ENCODE measurements around the gene LYL1.
A peak's percentile ranks its signal among the peaks of the same experiment; 100 is the strongest.

LYL1 gene

DNA sequence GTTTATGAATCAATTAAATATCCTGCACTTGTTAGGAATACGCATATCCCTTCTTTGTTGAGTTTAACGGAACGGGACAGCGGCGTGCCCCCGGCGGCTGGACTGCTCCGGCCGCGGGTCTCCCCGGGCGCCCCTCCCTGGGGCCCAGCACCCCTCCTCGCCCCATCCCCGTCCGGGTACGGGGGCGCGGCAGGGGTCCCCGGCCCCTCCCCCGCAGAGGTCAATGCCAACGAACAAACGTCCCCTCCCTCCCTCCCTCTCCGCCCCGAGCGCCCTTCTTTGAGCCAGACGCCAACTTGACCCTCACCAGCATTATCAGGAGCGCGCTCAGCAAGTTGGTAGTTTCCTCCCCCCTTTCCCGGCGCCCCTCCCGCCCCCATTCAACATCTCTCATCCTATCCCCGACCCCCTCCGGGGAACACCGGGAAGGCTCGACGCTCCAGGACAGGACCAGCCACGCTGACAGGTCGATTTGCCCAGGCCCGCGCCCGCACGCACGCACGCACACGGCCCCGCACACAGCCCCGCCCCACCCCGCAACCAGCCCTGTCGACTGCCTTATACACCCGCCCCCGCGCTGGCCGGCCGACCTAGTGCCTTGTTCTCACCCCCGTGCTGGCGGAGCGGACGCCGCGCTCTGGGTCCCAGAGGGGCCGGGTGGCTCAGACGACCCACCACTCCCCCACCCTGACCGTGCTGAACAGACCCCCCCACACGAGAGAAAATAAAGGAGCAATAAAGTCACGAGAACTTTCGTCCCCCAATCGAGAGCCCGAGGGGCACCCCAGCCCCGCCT lies 5.0 kb downstream of the LYL1 start:
- H3K27ac Mint-ChIP-seq = peak overlapping the region in 1 of 2 donors; percentile 62
- H3K9me3 Mint-ChIP-seq = no peaks in the 10 kb centered on the region
- DNase-seq (no peak), ATAC-seq (replicated peaks) (no peak)
- peaks cover 45% of the 10 kb centered on the region for H3K36me3 Mint-ChIP-seq (ENCODE audit: insufficient read depth)
- H3K4me1 Mint-ChIP-seq (ENCODE audit: low read depth in 2 of 2) = peaks cover 37 to 40% of the 10 kb centered on the region in 2 donors
- H3K27me3 Mint-ChIP-seq = peaks cover 15 to 37% of the 10 kb centered on the region in 2 donors
- peak overlapping the region; percentile 74 to 82 for H3K4me3 Mint-ChIP-seq

DNA sequence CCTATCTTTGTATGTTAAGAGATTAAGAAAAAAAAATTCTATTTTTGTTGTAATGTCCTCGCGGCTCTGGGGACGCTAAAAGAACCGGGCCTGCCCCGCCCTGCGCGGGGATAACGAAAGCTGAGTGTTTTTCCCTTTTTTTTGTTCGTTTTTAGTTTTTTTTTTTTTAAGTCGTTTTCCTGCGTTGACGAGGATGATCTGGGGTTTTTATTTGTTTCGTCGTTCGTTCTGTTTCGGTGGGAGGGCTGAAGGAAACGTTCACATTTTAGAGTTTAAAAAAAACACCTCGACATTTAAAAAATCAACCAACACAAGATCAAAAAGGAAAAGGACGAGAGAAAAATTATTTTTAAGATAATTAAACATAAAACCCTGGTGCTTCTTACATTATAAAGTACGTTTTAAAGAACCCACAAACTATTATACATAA lies 5.6 kb downstream of the LYL1 start:
- Mint-ChIP-seq H3K36me3 (ENCODE audit: insufficient read depth) (peaks cover 43% of the 10 kb centered on the region), H3K4me1 (ENCODE audit: low read depth in 2 of 2) (peaks cover 37 to 38% of the 10 kb centered on the region in 2 donors), H3K27ac (peak overlapping the region in 1 of 2 donors; percentile 62), H3K4me3 (peak overlapping the region; percentile 55 to 57), H3K27me3 (peaks cover 15 to 37% of the 10 kb centered on the region in 2 donors), H3K9me3 (no peaks in the 10 kb centered on the region)
- DNase-seq (no peak), ATAC-seq (replicated peaks) (no peak)

DNA sequence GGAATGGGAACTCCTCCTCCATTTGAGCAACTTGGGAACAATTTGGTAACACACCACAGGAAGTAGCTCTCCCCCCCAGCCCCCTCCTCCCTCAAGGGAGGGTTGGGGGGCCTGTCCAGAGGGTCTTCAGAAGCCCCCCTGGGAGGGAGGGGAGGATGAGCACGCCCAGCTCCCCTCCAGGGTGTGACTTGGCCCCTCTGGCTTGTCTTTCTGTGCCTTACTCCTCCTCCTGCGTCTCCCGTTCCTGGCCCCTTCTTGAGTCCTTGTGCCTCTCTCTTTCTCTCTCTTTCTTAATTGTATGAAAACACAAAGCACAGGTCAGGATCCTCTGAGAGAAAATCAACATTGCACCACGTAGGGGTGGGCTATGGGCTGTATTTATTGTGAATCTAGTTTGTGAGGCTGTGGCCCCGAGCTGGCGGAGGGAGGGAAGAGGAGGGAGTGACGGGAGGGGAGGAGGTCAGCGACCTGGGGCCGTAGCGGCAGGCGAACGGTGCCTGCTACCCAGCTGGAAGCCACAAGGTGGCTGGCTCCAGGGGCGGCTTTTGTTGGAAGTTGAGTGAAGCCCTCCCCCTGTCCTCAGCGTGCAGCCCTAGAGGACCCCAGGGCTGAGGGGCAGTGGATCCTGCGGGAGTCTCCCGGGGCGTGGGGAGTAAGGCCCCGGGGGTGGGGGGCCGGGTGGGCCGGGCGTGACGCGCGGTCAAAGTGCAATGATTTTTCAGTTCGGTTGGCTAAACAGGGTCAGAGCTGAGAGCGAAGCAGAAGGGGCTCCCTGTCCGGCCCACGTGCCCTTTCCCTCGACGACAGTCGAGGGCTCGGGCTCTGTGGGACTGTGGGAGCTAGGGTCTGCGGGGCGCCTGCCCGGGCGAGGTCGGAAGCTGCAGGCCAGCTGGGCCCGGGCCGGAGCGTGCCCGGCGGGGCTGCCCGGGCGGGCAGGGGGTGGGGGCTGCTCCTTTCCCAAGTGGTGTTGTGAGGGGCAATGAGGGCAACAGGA lies 6.4 kb downstream of the LYL1 start:
- no peaks in the 10 kb centered on the region for H3K9me3 Mint-ChIP-seq
- DNase-seq = no peak
- peaks cover 29 to 33% of the 10 kb centered on the region in 2 donors for H3K4me1 Mint-ChIP-seq (ENCODE audit: low read depth in 2 of 2)
- peak overlapping the region in 1 of 2 donors; percentile 62 for H3K27ac Mint-ChIP-seq
- peaks cover 15 to 37% of the 10 kb centered on the region in 2 donors for H3K27me3 Mint-ChIP-seq
- H3K4me3 Mint-ChIP-seq = peak overlapping the region; percentile 55 to 68
- peaks cover 36% of the 10 kb centered on the region for H3K36me3 Mint-ChIP-seq (ENCODE audit: insufficient read depth)
- ATAC-seq (replicated peaks) = no peak

DNA sequence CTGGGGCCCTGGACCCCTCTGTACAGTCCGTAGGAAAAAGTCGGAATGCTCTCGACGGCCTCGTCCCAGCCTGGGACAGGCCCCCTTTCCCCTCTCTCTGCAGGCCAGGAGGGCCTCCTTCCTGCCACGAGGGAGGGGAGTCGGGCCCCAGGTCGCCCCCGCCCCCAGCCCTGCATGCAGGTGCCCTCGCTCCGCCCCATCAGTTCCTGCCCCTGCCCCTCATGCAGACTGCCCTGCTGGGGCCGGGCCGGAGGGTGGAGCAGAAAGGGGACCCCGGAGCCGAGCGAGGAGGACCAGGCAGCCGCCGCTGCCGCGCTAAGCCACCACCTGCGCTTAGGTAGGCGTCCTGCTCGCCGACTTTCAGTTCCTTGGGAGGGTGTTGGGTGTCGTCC lies 7.3 kb downstream of the LYL1 start:
- no peak overlapping the region for H3K4me3 Mint-ChIP-seq
- no peak overlapping the region for H3K27ac Mint-ChIP-seq
- H3K27me3 Mint-ChIP-seq = peaks cover 15 to 37% of the 10 kb centered on the region in 2 donors
- no peaks in the 10 kb centered on the region for H3K9me3 Mint-ChIP-seq
- no peak for ATAC-seq (replicated peaks)
- peaks cover 32% of the 10 kb centered on the region for H3K36me3 Mint-ChIP-seq (ENCODE audit: insufficient read depth)
- peaks cover 28 to 29% of the 10 kb centered on the region in 2 donors for H3K4me1 Mint-ChIP-seq (ENCODE audit: low read depth in 2 of 2)
- no peak for DNase-seq

DNA sequence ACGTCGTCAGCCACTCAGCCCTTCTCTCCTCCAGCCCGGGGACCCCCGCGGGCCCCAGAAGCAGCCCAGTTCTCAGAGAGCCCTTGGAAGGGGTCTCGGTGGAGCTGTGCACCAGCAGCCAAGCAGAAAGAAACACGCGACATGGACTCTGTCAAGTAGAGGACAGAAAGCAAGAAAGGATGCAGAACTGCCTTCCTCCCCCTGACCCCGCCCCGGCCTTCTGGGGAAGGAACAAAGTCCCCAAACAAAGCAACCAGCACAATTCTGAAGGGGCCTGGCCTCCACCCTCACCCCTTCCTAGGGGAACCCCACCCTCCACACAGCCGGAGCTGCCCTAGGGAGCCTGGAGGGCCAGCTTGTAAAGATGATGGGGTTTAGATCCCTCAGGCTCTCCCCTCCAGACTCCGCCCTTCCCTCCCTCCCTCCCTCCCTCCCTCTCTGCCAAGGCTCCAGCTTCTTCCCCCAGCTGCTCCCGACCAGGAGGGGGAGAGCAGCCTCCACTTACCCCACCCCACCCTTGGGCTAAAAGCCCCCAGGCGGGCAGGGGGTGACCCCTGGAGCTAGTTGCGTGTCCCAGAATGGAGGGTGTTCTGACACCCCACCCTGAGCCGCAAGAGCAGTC lies 7.8 kb downstream of the LYL1 start:
- ATAC-seq (replicated peaks) (no peak), DNase-seq (no peak)
- H3K36me3 Mint-ChIP-seq (ENCODE audit: insufficient read depth) = peaks cover 26% of the 10 kb centered on the region
- peaks cover 22 to 24% of the 10 kb centered on the region in 2 donors for H3K4me1 Mint-ChIP-seq (ENCODE audit: low read depth in 2 of 2)
- H3K27me3 Mint-ChIP-seq = peaks cover 15 to 37% of the 10 kb centered on the region in 2 donors
- H3K27ac Mint-ChIP-seq = no peak overlapping the region
- peak overlapping the region in 1 of 2 donors; percentile 48 for H3K4me3 Mint-ChIP-seq
- H3K9me3 Mint-ChIP-seq = no peaks in the 10 kb centered on the region

- no peak for DNase-seq
Measured at GRCh38 chr19:13094106-13094504, 8.6 kb downstream of the LYL1 start.

GRCh38 chr19:13093407-13094105 lies 9.1 kb downstream of the LYL1 start:
- H3K9me3 Mint-ChIP-seq = no peaks in the 10 kb centered on the region
- ATAC-seq (replicated peaks) = peak; percentile 84
- H3K36me3 Mint-ChIP-seq (ENCODE audit: insufficient read depth) = peaks cover 15% of the 10 kb centered on the region
- DNase-seq = peak; percentile 77 to 80 (median 78)
- H3K4me1 Mint-ChIP-seq (ENCODE audit: low read depth in 2 of 2) = peaks cover 15 to 19% of the 10 kb centered on the region in 2 donors
- H3K4me3 Mint-ChIP-seq = no peak overlapping the region
- H3K27ac Mint-ChIP-seq = peak overlapping the region in 1 of 2 donors; percentile 8
- peaks cover 14 to 32% of the 10 kb centered on the region in 2 donors for H3K27me3 Mint-ChIP-seq

More at GRCh38 chr19:13094106-13094504, 8.6 kb downstream of the LYL1 start:
- ATAC-seq (replicated peaks) = no peak
- Mint-ChIP-seq H3K4me1 (ENCODE audit: low read depth in 2 of 2) (peaks cover 19 to 21% of the 10 kb centered on the region in 2 donors), H3K27ac (peak overlapping the region in 1 of 2 donors; percentile 8), H3K27me3 (peaks cover 15 to 37% of the 10 kb centered on the region in 2 donors), H3K9me3 (no peaks in the 10 kb centered on the region), H3K4me3 (no peak overlapping the region), H3K36me3 (ENCODE audit: insufficient read depth) (peaks cover 20% of the 10 kb centered on the region)

DNA sequence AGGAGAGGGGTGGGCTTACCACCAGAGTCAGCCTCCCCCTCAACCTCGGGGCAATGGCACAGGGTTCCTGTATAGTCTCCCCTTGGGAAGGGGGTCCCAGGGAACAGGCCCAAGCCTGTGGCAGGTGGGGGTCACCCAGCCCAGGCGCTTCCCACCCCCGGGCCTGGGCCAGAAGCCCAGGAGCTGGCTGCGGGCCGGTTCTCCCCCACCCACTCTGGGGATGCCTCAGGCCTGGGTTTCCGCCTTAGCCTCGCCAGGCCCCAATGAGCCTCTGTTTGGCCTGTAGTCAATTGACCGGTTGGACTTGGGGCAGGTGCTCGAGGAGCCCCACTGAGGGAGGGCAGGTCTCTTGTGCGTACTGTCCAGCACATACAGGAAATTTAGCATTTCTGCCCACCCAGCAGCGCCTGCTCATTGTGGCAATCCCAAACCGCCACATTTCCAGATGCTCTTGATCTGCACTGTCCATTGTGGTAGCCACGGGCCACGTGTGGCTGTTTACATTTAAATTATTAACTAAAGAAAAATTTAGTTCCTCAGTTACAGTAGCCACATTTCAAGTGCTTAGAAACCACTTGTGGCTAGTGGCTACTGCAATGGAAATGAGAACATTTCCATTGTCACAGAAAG lies 9.9 kb downstream of the LYL1 start:
- Mint-ChIP-seq H3K9me3 (no peaks in the 10 kb centered on the region), H3K36me3 (ENCODE audit: insufficient read depth) (peaks cover 7% of the 10 kb centered on the region), H3K4me3 (no peak overlapping the region), H3K4me1 (ENCODE audit: low read depth in 2 of 2) (peaks cover 10 to 12% of the 10 kb centered on the region in 2 donors), H3K27me3 (peaks cover 7 to 23% of the 10 kb centered on the region in 2 donors), H3K27ac (no peak overlapping the region)
- DNase-seq = no peak
- ATAC-seq (replicated peaks) = no peak

- Mint-ChIP-seq H3K4me3 (no peak overlapping the region), H3K27me3 (peaks cover 7 to 21% of the 10 kb centered on the region in 2 donors), H3K4me1 (ENCODE audit: low read depth in 2 of 2) (peaks cover 10 to 12% of the 10 kb centered on the region in 2 donors), H3K9me3 (no peaks in the 10 kb centered on the region), H3K27ac (no peak overlapping the region), H3K36me3 (ENCODE audit: insufficient read depth) (peaks cover 6% of the 10 kb centered on the region)
- ATAC-seq (replicated peaks) (no peak), DNase-seq (no peak)
Measured at GRCh38 chr19:13092158-13092543, 10.5 kb downstream of the LYL1 start.

GRCh38 chr19:13091400-13092157 lies 11.1 kb downstream of the LYL1 start:
- ATAC-seq (replicated peaks) = no peak
- Mint-ChIP-seq H3K4me1 (ENCODE audit: low read depth in 2 of 2) (peaks cover 7 to 10% of the 10 kb centered on the region in 2 donors), H3K27me3 (peaks cover 7 to 20% of the 10 kb centered on the region in 2 donors), H3K4me3 (no peak overlapping the region), H3K9me3 (no peaks in the 10 kb centered on the region), H3K27ac (no peak overlapping the region), H3K36me3 (ENCODE audit: insufficient read depth) (peaks cover 3% of the 10 kb centered on the region)
- DNase-seq = no peak

DNA sequence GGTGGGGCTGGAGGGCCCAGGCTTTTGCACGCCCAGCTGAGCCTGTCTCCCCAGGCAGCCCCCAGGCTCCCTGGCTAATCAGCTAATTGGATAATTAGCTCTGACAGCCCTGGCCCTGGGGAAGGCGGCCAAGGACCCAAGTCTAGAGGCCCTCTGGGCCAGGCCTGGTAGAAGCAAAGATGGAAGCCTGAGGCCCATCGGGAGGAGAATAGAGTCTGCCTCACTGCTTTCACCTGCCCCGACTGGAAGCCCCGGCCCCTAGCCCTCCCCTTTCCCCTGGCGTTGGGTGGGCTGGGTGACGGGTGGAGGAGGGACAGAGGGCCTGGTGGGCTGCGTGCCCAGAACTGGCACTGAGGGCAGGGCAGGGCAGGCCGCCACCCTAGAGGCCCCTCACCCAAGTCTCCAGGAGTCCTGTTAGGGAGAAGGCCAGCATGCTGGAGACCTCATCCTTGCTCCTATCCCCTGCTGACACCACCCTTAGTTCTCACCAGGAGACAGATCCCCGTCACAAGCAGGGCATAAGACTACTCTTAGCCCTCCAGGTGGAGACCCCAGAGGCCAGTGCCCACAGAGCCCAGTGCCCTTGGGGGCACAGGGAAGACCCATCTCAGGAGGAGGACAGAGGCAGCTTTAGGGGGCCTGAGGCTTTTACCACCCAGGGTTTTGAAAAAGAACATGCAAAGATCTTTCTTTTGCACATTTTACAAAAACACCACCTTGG lies 12.0 kb downstream of the LYL1 start:
- Mint-ChIP-seq H3K4me1 (ENCODE audit: low read depth in 2 of 2) (peaks cover 0 to 3% of the 10 kb centered on the region in 2 donors), H3K36me3 (ENCODE audit: insufficient read depth) (peaks cover 3% of the 10 kb centered on the region), H3K27ac (no peak overlapping the region), H3K4me3 (no peak overlapping the region), H3K27me3 (peaks cover under 1 to 18% of the 10 kb centered on the region in 2 donors), H3K9me3 (no peaks in the 10 kb centered on the region)
- no peak for DNase-seq
- no peak for ATAC-seq (replicated peaks)
